Measurements from ENCODE around the gene MRE11. TPM values are rescaled to one million over a fixed set of nuclear protein-coding genes. Genes with fewer than 3 reads are reported as not detected.
A peak's percentile ranks its signal among the peaks of the same experiment; 100 is the strongest.

The MRE11 gene
- polyA plus RNA-seq, 1 donor, result 21.5 TPM

GRCh38 chr11:94424662-94425061 lies 69.0 kb downstream of the MRE11 start:
- Histone ChIP-seq H3K36me3 (ENCODE audit: control insufficient read depth, insufficient read depth, low read length) (peaks cover 30% of the 10 kb centered on the region), H3K4me1 (ENCODE audit: control insufficient read depth, insufficient read depth, low read length) (no peaks in the 10 kb centered on the region), H3K9me3 (ENCODE audit: control insufficient read depth, low read depth, low read length) (peaks cover 8% of the 10 kb centered on the region), H3K4me3 (ENCODE audit: low read length) (no peak overlapping the region), H3K27me3 (ENCODE audit: control insufficient read depth, insufficient read depth, low read length) (no peaks in the 10 kb centered on the region), H3K27ac (ENCODE audit: low read length) (no peak overlapping the region)
- 88% methylated on average over 1 of the region's 2 CpGs for WGBS (ENCODE audit: insufficient coverage, low lambda C conversion rate)
- no peak for DNase-seq

- no CpG with 5 or more reads among the region's 2 CpGs for WGBS (ENCODE audit: insufficient coverage, low lambda C conversion rate)
- Histone ChIP-seq H3K9me3 (ENCODE audit: control insufficient read depth, low read depth, low read length) (peaks cover 8% of the 10 kb centered on the region), H3K36me3 (ENCODE audit: control insufficient read depth, insufficient read depth, low read length) (peaks cover 24% of the 10 kb centered on the region), H3K4me1 (ENCODE audit: control insufficient read depth, insufficient read depth, low read length) (no peaks in the 10 kb centered on the region), H3K27ac (ENCODE audit: low read length) (no peak overlapping the region), H3K27me3 (ENCODE audit: control insufficient read depth, insufficient read depth, low read length) (no peaks in the 10 kb centered on the region), H3K4me3 (ENCODE audit: low read length) (no peak overlapping the region)
- DNase-seq, result no peak
Measured at GRCh38 chr11:94424011-94424410, 69.6 kb downstream of the MRE11 start.

- H3K36me3 ChIP-seq (ENCODE audit: control insufficient read depth, insufficient read depth, low read length), result peaks cover 23% of the 10 kb centered on the region
- H3K4me1 ChIP-seq (ENCODE audit: control insufficient read depth, insufficient read depth, low read length), result no peaks in the 10 kb centered on the region
- no peak for DNase-seq
- WGBS (ENCODE audit: insufficient coverage, low lambda C conversion rate), result no CpG with 5 or more reads among the region's 3 CpGs
- H3K27me3 ChIP-seq (ENCODE audit: control insufficient read depth, insufficient read depth, low read length), result no peaks in the 10 kb centered on the region
- no peak overlapping the region for H3K4me3 ChIP-seq (ENCODE audit: low read length)
- no peak overlapping the region for H3K27ac ChIP-seq (ENCODE audit: low read length)
- H3K9me3 ChIP-seq (ENCODE audit: control insufficient read depth, low read depth, low read length), result peaks cover 5% of the 10 kb centered on the region
Measured at GRCh38 chr11:94423507-94423906, 70.1 kb downstream of the MRE11 start.

- WGBS (ENCODE audit: insufficient coverage, low lambda C conversion rate), result 80% methylated on average over 1 of the region's 3 CpGs
Measured at GRCh38 chr11:94418123-94418765, 75.4 kb downstream of the MRE11 start.

GRCh38 chr11:94417386-94417987 lies 76.2 kb downstream of the MRE11 start:
- peak in 1 of 2 donors; percentile 11 for DNase-seq
- H3K4me1 ChIP-seq (ENCODE audit: control insufficient read depth, insufficient read depth, low read length), result no peaks in the 10 kb centered on the region
- WGBS (ENCODE audit: insufficient coverage, low lambda C conversion rate), result 83% methylated on average over 2 of the region's 4 CpGs

More at GRCh38 chr11:94418123-94418765, 75.4 kb downstream of the MRE11 start:
- Histone ChIP-seq H3K36me3 (ENCODE audit: control insufficient read depth, insufficient read depth, low read length) (peaks cover 5% of the 10 kb centered on the region), H3K9me3 (ENCODE audit: control insufficient read depth, low read depth, low read length) (no peaks in the 10 kb centered on the region), H3K27me3 (ENCODE audit: control insufficient read depth, insufficient read depth, low read length) (no peaks in the 10 kb centered on the region), H3K4me3 (ENCODE audit: low read length) (no peak overlapping the region), H3K4me1 (ENCODE audit: control insufficient read depth, insufficient read depth, low read length) (no peaks in the 10 kb centered on the region), H3K27ac (ENCODE audit: low read length) (no peak overlapping the region)
- no peak for DNase-seq

GRCh38 chr11:94405062-94405833 lies 88.4 kb downstream of the MRE11 start:
- Histone ChIP-seq H3K27me3 (ENCODE audit: control insufficient read depth, insufficient read depth, low read length) (peaks cover 24% of the 10 kb centered on the region), H3K4me3 (ENCODE audit: low read length) (no peak overlapping the region), H3K4me1 (ENCODE audit: control insufficient read depth, insufficient read depth, low read length) (peaks cover 3% of the 10 kb centered on the region), H3K36me3 (ENCODE audit: control insufficient read depth, insufficient read depth, low read length) (no peaks in the 10 kb centered on the region), H3K27ac (ENCODE audit: low read length) (no peak overlapping the region), H3K9me3 (ENCODE audit: control insufficient read depth, low read depth, low read length) (peaks cover 2% of the 10 kb centered on the region)
- WGBS (ENCODE audit: insufficient coverage, low lambda C conversion rate), result no CpG with 5 or more reads among the region's 4 CpGs
- no peak for DNase-seq

More at GRCh38 chr11:94417386-94417987, 76.2 kb downstream of the MRE11 start:
- H3K9me3 ChIP-seq (ENCODE audit: control insufficient read depth, low read depth, low read length), result no peaks in the 10 kb centered on the region
- no peak overlapping the region for H3K4me3 ChIP-seq (ENCODE audit: low read length)
- H3K27ac ChIP-seq (ENCODE audit: low read length), result no peak overlapping the region
- peaks cover 2% of the 10 kb centered on the region for H3K36me3 ChIP-seq (ENCODE audit: control insufficient read depth, insufficient read depth, low read length)
- H3K27me3 ChIP-seq (ENCODE audit: control insufficient read depth, insufficient read depth, low read length), result no peaks in the 10 kb centered on the region

- Histone ChIP-seq H3K4me1 (ENCODE audit: control insufficient read depth, insufficient read depth, low read length) (peaks cover 3% of the 10 kb centered on the region), H3K27me3 (ENCODE audit: control insufficient read depth, insufficient read depth, low read length) (peaks cover 48% of the 10 kb centered on the region), H3K4me3 (ENCODE audit: low read length) (no peak overlapping the region), H3K27ac (ENCODE audit: low read length) (no peak overlapping the region), H3K36me3 (ENCODE audit: control insufficient read depth, insufficient read depth, low read length) (no peaks in the 10 kb centered on the region), H3K9me3 (ENCODE audit: control insufficient read depth, low read depth, low read length) (peaks cover 1% of the 10 kb centered on the region)
- no CpG with 5 or more reads among the region's 1 CpG for WGBS (ENCODE audit: insufficient coverage, low lambda C conversion rate)
- no peak for DNase-seq
Measured at GRCh38 chr11:94402355-94402754, 91.3 kb downstream of the MRE11 start.

GRCh38 chr11:94401773-94402265 lies 91.8 kb downstream of the MRE11 start:
- no peak for DNase-seq
- H3K27ac ChIP-seq (ENCODE audit: low read length), result no peak overlapping the region
- H3K9me3 ChIP-seq (ENCODE audit: control insufficient read depth, low read depth, low read length), result no peaks in the 10 kb centered on the region
- no peaks in the 10 kb centered on the region for H3K36me3 ChIP-seq (ENCODE audit: control insufficient read depth, insufficient read depth, low read length)
- H3K4me3 ChIP-seq (ENCODE audit: low read length), result peak overlapping the region; percentile 32
- WGBS (ENCODE audit: insufficient coverage, low lambda C conversion rate), result no CpG with 5 or more reads among the region's 10 CpGs
- H3K4me1 ChIP-seq (ENCODE audit: control insufficient read depth, insufficient read depth, low read length), result peaks cover 3% of the 10 kb centered on the region
- H3K27me3 ChIP-seq (ENCODE audit: control insufficient read depth, insufficient read depth, low read length), result peaks cover 48% of the 10 kb centered on the region

GRCh38 chr11:94400839-94401772 lies 92.5 kb downstream of the MRE11 start, which contains the start of gene GPR83:
Gene GPR83, minus strand, starts transcription at chr11:94401419. Its CDS starts 172 bp downstream, at chr11:94401247.
- H3K9me3 ChIP-seq (ENCODE audit: control insufficient read depth, low read depth, low read length), result no peaks in the 10 kb centered on the region
- peak; percentile 9 to 36 for DNase-seq
- H3K4me3 ChIP-seq (ENCODE audit: low read length), result peak within 1 kb of the TSS; percentile 32
- H3K27ac ChIP-seq (ENCODE audit: low read length), result no peak within 1 kb of the TSS
- no peaks in the 10 kb centered on the region for H3K36me3 ChIP-seq (ENCODE audit: control insufficient read depth, insufficient read depth, low read length)
- no CpG with 5 or more reads among the region's 73 CpGs for WGBS (ENCODE audit: insufficient coverage, low lambda C conversion rate)
- peaks cover 48% of the 10 kb centered on the region for H3K27me3 ChIP-seq (ENCODE audit: control insufficient read depth, insufficient read depth, low read length)
- H3K4me1 ChIP-seq (ENCODE audit: control insufficient read depth, insufficient read depth, low read length), result peaks cover 3% of the 10 kb centered on the region

Measured in large intestine (tissue), 3 donors.